Thyroid gland (tissue), 4 donors: ENCODE results near the gene NBAS. TPM values are rescaled to one million over a fixed set of nuclear protein-coding genes. Genes with fewer than 3 reads are reported as not detected.

ENCODE experiments used
- DNase-seq, 2 donors: peaks; one replicate each; pipeline ENCODE4 v3.0.0-alpha.2; 2019
- H3K27ac ChIP-seq, 3 donors: fragments of 200-600 bp; sonication (generic); 1 replicate in 2 of 3; 2 replicates in 1 of 3; pipeline ENCODE4 v1.5.1; 2016 to 2019; ENCODE audit warnings: mild to moderate bottlenecking in 1 of 3, moderate library complexity in 1 of 3
- H3K27me3 ChIP-seq: fragments of 200-600 bp; sonication (generic); one replicate; pipeline ENCODE4 v1.5.1; 2019
- H3K36me3 ChIP-seq, 2 donors: fragments of 200-600 bp; sonication (generic); one replicate each; pipeline ENCODE4 v1.5.1; 2016 to 2019
- H3K4me1 ChIP-seq, 2 donors: fragments of 200-600 bp; sonication (generic); one replicate each; pipeline ENCODE4 v1.5.1; 2017 to 2019
- H3K4me3 ChIP-seq, 3 donors: fragments of 200-600 bp; sonication (generic); replicated peaks in 1 of 3; 1 replicate in 2 of 3; 2 replicates in 1 of 3; pipeline ENCODE4 v1.5.1; 2016; ENCODE audit warnings: mild to moderate bottlenecking in 1 of 3
- H3K9me3 ChIP-seq: fragments of 200-600 bp; sonication (generic); one replicate; pipeline ENCODE4 v1.5.1; 2017
- POLR2A ChIP-seq, 2 donors: fragments of 450-650 bp; IDR thresholded peaks; one replicate each; pipeline ENCODE4 v1.6.1; 2017; ENCODE audit warnings: antibody characterized with exemption in 2 of 2, mild to moderate bottlenecking in 2 of 2, moderate library complexity in 1 of 2
- WGBS, 2 donors: methylation state at CpG; one replicate each; pipeline ENCODE4 v1.1.5; 2017; 5-methylcytosine and 5-hydroxymethylcytosine counted together
- intact Hi-C: fragments of 100-400 bp; cut with DNase I; formaldehyde crosslinking; loops from one replicate; pipeline ENCODE4 v1.15.1; 2023
- total RNA-seq, 4 donors: library from RNA; depleted of rRNA; stranded (reverse); fragments of >200 nt; gene quantifications; one replicate each; pipeline ENCODE4 v1.2.3, GENCODE V29; 2016
- TF ChIP-seq, protein P1 (sequence below), 6 experiments: fragments of 200-600 bp in 3 of 6; fragments of 450-650 bp in 3 of 6; sonication (generic) in 3 of 6; IDR thresholded peaks; one replicate each; pipeline ENCODE4 v1.5.1; 2016 to 2019; ENCODE audit warnings: antibody characterized with exemption in 6 of 6, mild to moderate bottlenecking in 2 of 6, inconsistent platforms in 1 of 6, moderate library complexity in 1 of 6

Gene NBAS
- total RNA-seq, 4 donors from 2014 or later = 50.4 to 71.5 (median 54.7) TPM

DNA sequence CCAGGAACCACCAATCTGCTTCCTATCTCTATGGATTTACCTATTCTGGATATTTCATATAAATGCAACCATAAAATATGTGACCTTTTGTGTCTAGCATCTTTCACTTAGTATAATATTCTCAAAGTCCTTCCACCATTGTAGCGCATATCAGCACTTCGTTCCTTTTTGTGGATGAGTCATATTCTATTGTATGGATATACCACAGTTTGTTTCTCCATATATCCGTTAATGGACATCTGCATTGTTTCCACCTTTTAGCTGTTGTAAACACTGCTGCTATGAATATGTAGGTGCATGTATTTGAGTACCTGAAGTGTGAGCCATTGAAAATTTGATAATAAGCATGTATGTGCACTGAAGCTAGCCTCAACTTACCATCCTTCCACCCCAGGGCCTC, 80.1 kb downstream of the NBAS start:
- intact Hi-C loops = no loop called here
- TF ChIP-seq, protein P1, sequence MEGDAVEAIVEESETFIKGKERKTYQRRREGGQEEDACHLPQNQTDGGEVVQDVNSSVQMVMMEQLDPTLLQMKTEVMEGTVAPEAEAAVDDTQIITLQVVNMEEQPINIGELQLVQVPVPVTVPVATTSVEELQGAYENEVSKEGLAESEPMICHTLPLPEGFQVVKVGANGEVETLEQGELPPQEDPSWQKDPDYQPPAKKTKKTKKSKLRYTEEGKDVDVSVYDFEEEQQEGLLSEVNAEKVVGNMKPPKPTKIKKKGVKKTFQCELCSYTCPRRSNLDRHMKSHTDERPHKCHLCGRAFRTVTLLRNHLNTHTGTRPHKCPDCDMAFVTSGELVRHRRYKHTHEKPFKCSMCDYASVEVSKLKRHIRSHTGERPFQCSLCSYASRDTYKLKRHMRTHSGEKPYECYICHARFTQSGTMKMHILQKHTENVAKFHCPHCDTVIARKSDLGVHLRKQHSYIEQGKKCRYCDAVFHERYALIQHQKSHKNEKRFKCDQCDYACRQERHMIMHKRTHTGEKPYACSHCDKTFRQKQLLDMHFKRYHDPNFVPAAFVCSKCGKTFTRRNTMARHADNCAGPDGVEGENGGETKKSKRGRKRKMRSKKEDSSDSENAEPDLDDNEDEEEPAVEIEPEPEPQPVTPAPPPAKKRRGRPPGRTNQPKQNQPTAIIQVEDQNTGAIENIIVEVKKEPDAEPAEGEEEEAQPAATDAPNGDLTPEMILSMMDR (IDR thresholded peaks at IDR 0.05) = no peak
- TF ChIP-seq POLR2A (IDR thresholded peaks at IDR 0.05) = no peak
- Histone ChIP-seq H3K4me1 (no peaks in the 10 kb centered on the region), H3K27ac (no peak overlapping the region), H3K9me3 (no peaks in the 10 kb centered on the region), H3K36me3 (peaks cover 0 to 4% of the 10 kb centered on the region in 2 donors), H3K27me3 (no peaks in the 10 kb centered on the region), H3K4me3 (no peak overlapping the region)
- DNase-seq = no peak
- WGBS, 2 donors = 96 to 99% methylated on average over 3 of the region's 3 CpGs

DNA sequence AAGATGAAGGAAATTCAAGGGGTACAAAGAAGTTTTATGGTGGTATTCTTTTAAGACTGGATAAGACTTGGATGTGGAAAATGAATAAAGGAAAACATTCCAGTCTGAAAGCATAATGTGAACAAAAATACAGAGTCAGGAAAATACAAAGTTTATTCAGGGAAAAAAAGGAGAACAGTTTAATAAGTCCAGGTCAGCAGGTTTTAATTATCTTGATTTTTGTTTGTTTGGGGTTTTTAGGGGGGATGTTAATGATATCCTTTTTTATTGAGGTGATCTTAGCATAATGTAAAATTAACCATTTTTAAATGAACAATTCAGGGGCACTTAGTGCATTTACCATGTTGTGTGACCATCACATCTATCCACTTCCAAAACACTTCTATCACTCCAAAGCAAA, 80.6 kb downstream of the NBAS start:
- no peak for DNase-seq
- peaks cover 0 to 4% of the 10 kb centered on the region in 2 donors for H3K36me3 ChIP-seq
- H3K9me3 ChIP-seq = no peaks in the 10 kb centered on the region
- H3K4me1 ChIP-seq = no peaks in the 10 kb centered on the region
- intact Hi-C loops = no loop called here
- H3K27ac ChIP-seq = no peak overlapping the region
- no peaks in the 10 kb centered on the region for H3K27me3 ChIP-seq
- H3K4me3 ChIP-seq = no peak overlapping the region
- no peak for TF ChIP-seq POLR2A (IDR thresholded peaks at IDR 0.05)
- TF ChIP-seq, protein P1 (IDR thresholded peaks at IDR 0.05) = no peak

DNA sequence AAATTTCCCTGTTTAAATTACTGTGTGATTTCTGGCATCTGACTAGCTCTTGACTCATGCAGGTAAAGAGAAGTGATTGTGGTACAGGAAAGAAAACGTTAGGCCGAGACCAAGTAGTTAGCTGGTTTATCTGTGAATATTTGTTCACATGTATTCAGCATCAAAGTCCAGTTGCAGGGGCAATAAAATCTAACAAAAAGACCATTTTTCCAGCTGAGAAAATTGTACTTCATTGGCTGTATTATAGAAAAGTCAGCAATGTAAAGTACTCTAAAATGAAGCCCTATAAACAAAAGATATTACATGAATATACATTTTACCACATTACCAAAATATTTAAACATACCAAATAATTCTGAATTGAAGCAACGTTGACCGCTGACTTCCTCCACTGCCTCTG, 88.3 kb downstream of the NBAS start:
- Histone ChIP-seq H3K9me3 (no peaks in the 10 kb centered on the region), H3K36me3 (peaks cover 3 to 15% of the 10 kb centered on the region in 2 donors), H3K4me1 (no peaks in the 10 kb centered on the region), H3K27ac (no peak overlapping the region), H3K27me3 (no peaks in the 10 kb centered on the region), H3K4me3 (no peak overlapping the region)
- WGBS, 2 donors = 94 to 96% methylated on average over 4 of the region's 4 CpGs
- no peak for DNase-seq
- TF ChIP-seq, protein P1 (IDR thresholded peaks at IDR 0.05) = no peak
- TF ChIP-seq POLR2A (IDR thresholded peaks at IDR 0.05) = no peak
- intact Hi-C loops = no loop called here

DNA sequence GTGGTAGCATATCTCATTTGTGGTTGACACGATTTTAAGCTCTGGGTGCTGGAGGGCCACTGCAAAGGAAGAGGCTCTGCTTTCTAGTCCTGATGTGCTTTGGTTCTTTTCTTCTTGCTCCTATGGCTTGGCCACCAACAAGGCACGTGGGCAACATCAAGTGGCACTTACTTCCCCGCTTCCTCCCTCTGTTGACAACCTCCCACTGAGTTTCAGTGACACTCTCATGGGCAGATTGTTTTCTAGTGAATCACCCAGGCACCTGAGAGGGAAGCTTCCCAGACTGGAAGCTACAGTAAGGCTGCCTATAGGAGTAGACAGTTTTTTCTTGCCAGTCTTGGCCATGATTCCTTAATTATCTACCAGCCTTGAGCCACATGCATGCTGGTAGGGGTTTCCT, 89.0 kb downstream of the NBAS start:
- 91 to 93% methylated on average over 2 to 3 of the region's 3 CpGs for WGBS, 2 donors
- no peak for DNase-seq
- Histone ChIP-seq H3K4me1 (no peaks in the 10 kb centered on the region), H3K4me3 (no peak overlapping the region), H3K36me3 (peaks cover 3 to 17% of the 10 kb centered on the region in 2 donors), H3K27me3 (no peaks in the 10 kb centered on the region), H3K27ac (no peak overlapping the region), H3K9me3 (no peaks in the 10 kb centered on the region)
- intact Hi-C loops = no loop called here
- TF ChIP-seq, protein P1 (IDR thresholded peaks at IDR 0.05) = no peak
- no peak for TF ChIP-seq POLR2A (IDR thresholded peaks at IDR 0.05)

DNA sequence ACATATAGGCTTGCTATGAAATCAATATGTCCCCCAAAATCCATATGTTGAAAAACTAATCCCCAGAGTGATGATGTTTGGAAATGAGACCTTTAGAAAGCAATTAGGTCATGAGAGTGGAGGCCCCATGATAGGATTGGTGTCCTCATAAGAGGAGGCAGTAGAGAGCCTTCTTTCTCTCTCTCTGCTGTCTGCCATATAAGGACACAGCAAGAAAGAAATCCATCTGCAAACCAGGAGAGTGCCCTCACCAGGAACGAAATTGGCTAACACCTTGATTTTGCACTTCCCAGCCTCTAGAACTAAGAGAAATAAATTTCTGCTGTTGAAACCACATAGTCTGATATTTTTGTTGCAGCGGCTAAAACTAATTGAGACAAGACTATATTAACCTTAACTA, 89.5 kb downstream of the NBAS start:
- peaks cover 3 to 20% of the 10 kb centered on the region in 2 donors for H3K36me3 ChIP-seq
- no peaks in the 10 kb centered on the region for H3K27me3 ChIP-seq
- intact Hi-C loops = no loop called here
- no peak overlapping the region for H3K4me3 ChIP-seq
- no peaks in the 10 kb centered on the region for H3K4me1 ChIP-seq
- DNase-seq = no peak
- TF ChIP-seq, protein P1 (IDR thresholded peaks at IDR 0.05) = no peak
- no peak for TF ChIP-seq POLR2A (IDR thresholded peaks at IDR 0.05)
- H3K9me3 ChIP-seq = no peaks in the 10 kb centered on the region
- 95 to 96% methylated on average over 2 of the region's 2 CpGs for WGBS, 2 donors
- H3K27ac ChIP-seq = no peak overlapping the region
